NT2/D1 (cell line): ENCODE results near the gene CKS1B.

Experiments used
- SUZ12 ChIP-seq: IDR thresholded peaks from 2 replicates; pipeline ENCODE4 v1.6.1; 2011; ENCODE audit not compliant: insufficient read length, insufficient read depth; ENCODE audit errors: extremely low read depth
- YY1 ChIP-seq: IDR thresholded peaks from 2 replicates; pipeline ENCODE4 v1.6.1; 2011; ENCODE audit not compliant: insufficient read length, insufficient read depth
- ZNF274 ChIP-seq: IDR thresholded peaks from 2 replicates; pipeline ENCODE4 v1.6.1; 2011; ENCODE audit warnings: mild to moderate bottlenecking, low read depth, low read length

DNA sequence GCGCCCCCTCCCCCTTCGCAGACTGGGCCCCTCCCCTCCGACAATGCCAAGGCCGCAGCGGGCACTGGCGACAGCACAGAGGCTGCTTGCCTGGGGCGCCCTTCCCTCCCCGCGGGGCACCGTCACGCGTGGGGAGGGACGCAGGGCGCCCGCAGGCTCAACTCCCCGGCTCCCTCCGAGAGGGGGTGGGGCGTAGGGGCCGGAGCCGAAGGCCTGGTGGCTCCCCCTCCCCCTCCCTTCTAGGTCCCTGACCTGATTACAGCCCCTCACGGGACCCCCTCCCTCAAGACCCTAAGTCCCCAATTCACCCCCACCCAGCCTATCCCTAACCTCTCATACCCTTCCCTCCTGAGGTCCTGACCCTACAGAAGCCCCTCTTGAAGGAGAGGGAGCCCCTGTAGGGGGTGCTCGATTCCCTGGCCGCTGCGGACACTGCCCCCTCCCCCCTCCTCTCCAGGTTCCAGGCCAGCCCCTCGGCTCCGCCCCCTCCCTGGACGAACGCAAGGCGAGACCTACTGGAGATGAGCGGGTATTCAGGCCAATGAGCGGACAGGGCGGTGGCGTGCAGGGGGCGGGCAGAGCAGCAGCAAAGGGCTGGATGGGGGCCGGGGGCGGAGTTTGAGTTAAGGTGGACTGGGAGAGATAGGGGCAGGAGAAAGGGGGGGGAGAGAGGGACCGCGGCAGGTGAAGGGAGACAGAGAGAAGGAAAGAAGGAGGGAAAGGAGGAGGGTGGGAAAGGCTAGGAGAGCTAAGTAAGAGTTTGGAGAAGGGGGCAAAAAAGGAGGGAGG, 27.4 kb downstream of the CKS1B start:
- TF ChIP-seq ZNF274 (no peak), YY1 (no peak), SUZ12 (no peak)
